GM18909 (cell line): ENCODE results near the gene CDH20.
A peak's percentile ranks its signal among the peaks of the same experiment; 100 is the strongest.

Source experiments
- ATAC-seq: cut with Tn5 transposase; IDR thresholded peaks from one replicate; pipeline ENCODE4 v1.9.1; 2021; ENCODE audit warnings: mild to moderate bottlenecking; ENCODE audit not compliant: unreplicated experiment, poor library complexity

CDH20 gene

DNA sequence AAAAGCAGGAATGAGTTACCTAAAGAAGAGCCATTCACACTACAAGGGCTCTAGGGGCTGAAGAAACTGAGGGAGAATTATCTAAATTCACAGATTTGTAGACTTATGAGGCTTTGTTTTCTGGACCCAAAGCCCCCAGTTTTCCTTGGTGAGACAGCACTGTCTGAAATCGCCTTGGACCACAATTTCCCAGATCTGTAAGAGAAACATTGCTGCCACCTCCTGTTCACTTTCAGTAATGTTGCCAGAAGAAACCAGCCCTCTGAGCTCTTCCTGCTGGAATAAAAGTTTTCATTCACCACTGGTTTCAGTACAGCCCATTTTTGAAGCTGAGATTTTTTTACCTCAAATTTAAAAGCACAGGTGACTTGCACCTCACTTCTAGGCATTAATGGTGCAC, 169.2 kb downstream of the CDH20 start:
- ATAC-seq: no peak

DNA sequence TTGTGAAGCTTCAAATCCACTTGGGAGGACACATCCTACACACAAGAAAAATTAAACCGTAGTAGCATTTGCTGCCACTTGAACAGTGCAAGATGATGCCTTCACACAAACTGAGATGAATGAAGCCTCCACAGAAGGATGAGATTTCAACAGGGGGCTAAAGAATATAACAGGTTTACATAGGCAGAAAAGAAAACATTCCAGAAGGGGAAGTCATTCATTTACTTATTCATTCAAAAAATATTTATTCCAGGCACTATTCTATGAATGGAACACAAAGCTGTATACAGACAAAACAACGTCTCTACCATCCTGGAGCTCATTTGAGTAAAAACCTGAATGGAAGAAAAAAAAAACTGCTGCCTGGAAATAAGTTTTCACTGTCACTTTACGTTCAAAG, 170.5 kb downstream of the CDH20 start:
- ATAC-seq: no peak

- no peak for ATAC-seq
Observed at GRCh38 chr18:61528961-61529360, 195.7 kb downstream of the CDH20 start.

DNA sequence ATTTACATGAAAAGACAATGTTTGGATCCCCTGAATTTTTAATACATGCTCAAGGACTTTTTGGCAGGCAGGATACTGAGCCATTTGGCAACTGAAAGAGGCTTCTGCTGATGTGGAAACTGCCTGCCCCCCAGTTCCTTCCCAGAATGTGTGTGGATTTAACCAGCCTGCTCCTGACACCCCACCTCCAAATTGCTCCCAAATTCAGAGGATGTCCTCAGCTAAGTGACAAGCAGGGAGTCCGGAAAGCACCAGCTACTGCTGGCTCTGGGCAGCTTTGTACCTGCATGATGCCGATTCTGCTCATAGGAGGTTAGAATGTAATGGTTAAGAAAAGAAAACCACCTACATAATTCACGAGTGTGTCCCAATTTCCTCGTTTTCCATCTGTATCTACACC, 197.5 kb downstream of the CDH20 start:
- no peak for ATAC-seq

- ATAC-seq: no peak
Observed at GRCh38 chr18:61531182-61531581, 198.0 kb downstream of the CDH20 start.

DNA sequence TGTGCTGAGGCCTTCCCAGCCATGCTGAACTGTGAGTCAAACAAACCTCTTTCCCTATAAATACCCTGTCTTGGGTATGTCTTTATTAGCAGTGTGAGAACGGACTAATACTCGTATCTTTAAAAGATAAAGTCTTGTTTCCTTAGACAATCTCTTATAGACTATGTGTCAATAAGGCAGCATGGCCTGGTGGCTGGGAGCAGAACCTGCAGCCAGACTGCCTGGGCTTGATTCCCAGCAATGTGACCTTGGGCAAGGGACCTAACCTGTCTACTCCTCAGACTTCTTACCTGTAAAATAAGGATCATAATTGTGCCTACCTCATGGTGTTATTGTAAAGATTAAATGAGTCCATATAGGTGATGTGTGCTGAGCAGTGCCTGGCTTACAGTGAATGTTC, 198.7 kb downstream of the CDH20 start:
- ATAC-seq: no peak

DNA sequence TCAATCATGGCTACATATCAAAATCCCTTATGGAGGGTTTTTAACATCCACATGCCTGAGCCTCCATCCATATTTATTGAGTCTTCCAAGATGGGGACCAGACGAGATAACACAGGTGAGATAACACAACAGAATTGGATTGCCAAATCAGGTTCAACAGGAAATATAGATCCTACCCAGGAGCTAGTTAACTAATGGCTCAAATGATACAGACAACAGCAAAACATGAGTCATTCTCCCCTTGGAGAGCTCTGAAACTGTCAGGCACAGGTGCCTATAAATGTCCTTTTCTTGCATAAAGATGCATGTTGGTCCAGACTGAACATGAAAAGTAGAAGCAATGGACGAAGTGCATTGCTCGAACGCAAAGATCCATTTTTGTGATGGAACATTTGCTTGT, 202.2 kb downstream of the CDH20 start:
- ATAC-seq: no peak

- no peak for ATAC-seq
Observed at GRCh38 chr18:61541673-61542072, 208.4 kb downstream of the CDH20 start.

GRCh38 chr18:61542596-61542995, 209.4 kb downstream of the CDH20 start:
- ATAC-seq: no peak

DNA sequence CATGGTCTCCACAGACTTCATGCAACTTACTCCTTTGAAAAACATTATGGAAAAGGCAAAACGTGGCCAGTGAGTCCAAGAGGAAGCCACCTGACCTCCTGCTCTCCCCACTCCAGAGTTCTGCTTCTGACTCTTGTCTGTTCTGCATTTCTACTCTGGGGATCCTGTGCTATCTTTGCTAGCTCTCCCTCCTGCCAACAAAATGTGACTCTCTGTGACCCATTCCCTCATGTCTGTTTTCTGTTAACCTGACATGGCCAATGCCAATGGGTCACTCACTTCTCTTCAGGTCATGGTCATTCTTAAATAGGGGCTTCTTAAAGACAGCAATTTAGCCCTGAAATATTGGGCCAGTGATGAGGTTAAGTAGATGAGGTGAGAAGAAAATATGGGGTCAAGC, 210.3 kb downstream of the CDH20 start:
- no peak for ATAC-seq

- no peak for ATAC-seq
Observed at GRCh38 chr18:61544178-61544577, 210.9 kb downstream of the CDH20 start.

- no peak for ATAC-seq
Observed at GRCh38 chr18:61545281-61546245, 212.3 kb downstream of the CDH20 start.

GRCh38 chr18:61546590-61546989, 213.4 kb downstream of the CDH20 start:
- no peak for ATAC-seq

DNA sequence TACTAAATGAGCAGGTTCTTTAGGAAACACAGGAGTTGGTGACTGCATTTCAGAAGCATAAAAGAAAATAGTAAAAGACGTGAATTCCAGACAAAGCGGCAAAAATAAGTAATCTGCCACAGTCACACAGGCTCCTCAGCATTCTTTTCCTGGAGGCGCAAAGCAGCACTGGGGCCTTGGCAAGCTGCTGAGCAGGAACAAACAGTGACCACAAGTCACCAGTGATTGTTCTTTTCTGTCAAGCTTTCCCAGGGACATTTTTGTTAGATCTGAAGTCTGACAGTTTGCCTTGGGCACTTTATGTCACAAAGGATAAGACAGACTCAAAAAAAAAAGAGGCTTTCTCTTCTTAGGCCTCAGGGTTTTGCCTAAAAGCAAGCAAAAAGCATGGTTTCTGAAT, 216.2 kb downstream of the CDH20 start:
- no peak for ATAC-seq

- ATAC-seq: no peak
Observed at GRCh38 chr18:61549889-61550288, 216.7 kb downstream of the CDH20 start.

DNA sequence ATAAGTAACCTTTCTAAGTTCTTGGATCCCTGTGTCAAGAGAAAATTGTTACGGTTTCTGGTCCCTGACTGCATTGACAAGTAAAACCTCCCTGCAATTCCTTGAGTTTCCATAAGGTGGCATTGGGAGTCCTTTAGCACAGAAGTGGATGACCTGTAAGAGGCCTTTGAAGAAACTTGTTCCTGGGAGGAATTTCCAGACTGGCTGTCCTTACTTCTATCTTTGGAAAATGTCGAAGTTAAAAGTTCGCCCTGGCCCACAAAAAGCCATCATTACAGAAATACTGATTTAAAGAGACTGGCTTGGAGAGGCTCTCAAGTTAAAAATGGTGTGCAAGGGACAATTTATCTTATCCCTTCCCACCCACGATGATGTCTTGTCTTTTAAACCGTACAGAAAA, 218.4 kb downstream of the CDH20 start:
- ATAC-seq: peak; percentile 77

GRCh38 chr18:61553045-61553659, 219.9 kb downstream of the CDH20 start:
- ATAC-seq: no peak

GRCh38 chr18:61554117-61554776, 221.0 kb downstream of the CDH20 start:
- ATAC-seq: no peak

DNA sequence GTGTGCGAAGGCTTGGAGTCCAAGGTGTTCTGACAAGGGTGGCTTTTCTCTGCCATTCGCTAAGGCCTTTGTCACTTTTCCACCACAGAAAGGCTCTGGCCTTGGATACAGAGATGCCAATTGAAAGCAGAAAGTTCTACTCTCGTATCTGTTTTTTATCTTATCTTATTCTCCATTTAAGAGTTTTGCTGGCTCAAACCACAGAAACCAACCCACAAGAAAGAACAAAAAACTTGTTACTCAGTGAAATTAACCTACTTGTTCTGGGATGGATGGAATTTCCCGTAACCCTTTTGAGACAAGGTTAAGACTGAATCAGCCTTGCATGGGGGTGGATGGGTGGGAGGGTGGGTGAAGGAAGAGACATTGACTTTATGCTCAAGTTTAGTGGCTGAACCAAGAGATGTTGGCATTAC, 221.7 kb downstream of the CDH20 start:
- ATAC-seq: no peak

DNA sequence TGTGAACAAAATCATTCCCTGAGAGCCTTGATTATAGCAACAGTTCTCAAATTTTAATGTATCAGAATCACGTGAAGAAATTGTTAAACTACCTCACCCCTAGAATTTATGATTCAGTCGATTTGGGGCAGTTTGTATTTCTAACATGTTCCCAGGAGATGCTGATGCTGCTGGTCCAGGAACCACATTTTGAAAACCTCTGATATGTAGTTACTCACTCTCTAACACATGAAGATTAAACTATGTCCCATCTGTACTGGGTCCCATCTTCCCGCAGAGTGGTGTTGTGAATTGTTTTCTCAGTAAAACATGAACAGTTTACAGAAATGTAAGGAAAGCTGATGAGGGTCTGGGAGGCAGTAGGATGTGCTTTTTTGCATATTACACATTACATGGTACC, 223.1 kb downstream of the CDH20 start:
- no peak for ATAC-seq

- no peak for ATAC-seq
Observed at GRCh38 chr18:61556862-61557261, 223.6 kb downstream of the CDH20 start.
